GM23338 (cell line): ENCODE data around the gene AP4M1. TPM values are rescaled to one million over a fixed set of nuclear protein-coding genes. Genes with fewer than 3 reads are reported as not detected.

Experiments
- ATAC-seq: fragments of 200-7000 bp; cut with Tn5 transposase; 3 replicates; pipeline ENCODE4 v1.9.1; 2020
- DNase-seq: peaks from one replicate; pipeline ENCODE4 v3.0.0-alpha.2; 2015; ENCODE audit warnings: low spot score
- H2AFZ ChIP-seq: fragments of 200-600 bp; sonication (generic); 2 replicates; pipeline ENCODE4 v1.8.0; 2016; ENCODE audit warnings: antibody characterized with exemption, mild to moderate bottlenecking, moderate library complexity
- H3F3A ChIP-seq: fragments of 200-600 bp; sonication (generic); replicated peaks from 2 replicates; pipeline ENCODE4 v1.8.0; 2017; ENCODE audit warnings: antibody characterized with exemption, mixed run types, low read depth
- H3K27ac ChIP-seq: fragments of 200-600 bp; sonication (generic); 2 replicates; pipeline ENCODE4 v1.6.1; 2016; ENCODE audit warnings: low read depth
- H3K27me3 ChIP-seq: fragments of 200-600 bp; sonication (generic); 2 replicates; pipeline ENCODE4 v1.8.0; 2016; ENCODE audit warnings: mild to moderate bottlenecking, mixed run types, moderate library complexity; ENCODE audit not compliant: insufficient read depth
- H3K36me3 ChIP-seq: fragments of 200-600 bp; sonication (generic); 2 replicates; pipeline ENCODE4 v1.8.0; 2016; ENCODE audit warnings: mild to moderate bottlenecking; ENCODE audit not compliant: insufficient read depth
- H3K4me1 ChIP-seq: fragments of 200-600 bp; sonication (generic); 2 replicates; pipeline ENCODE4 v1.8.0; 2016; ENCODE audit warnings: mild to moderate bottlenecking, moderate library complexity; ENCODE audit not compliant: insufficient read depth
- H3K4me2 ChIP-seq: fragments of 200-600 bp; sonication (generic); 2 replicates; pipeline ENCODE4 v1.7.1; 2017; ENCODE audit warnings: mixed run types
- H3K4me3 ChIP-seq: fragments of 200-600 bp; sonication (generic); 2 replicates; pipeline ENCODE4 v1.6.1; 2016; ENCODE audit warnings: mixed run types
- H3K79me2 ChIP-seq: fragments of 200-600 bp; sonication (generic); replicated peaks from 2 replicates; pipeline ENCODE4 v1.8.0; 2017; ENCODE audit warnings: mild to moderate bottlenecking; ENCODE audit not compliant: insufficient read depth
- H3K9me2 ChIP-seq: fragments of 200-600 bp; sonication (generic); 2 replicates; pipeline ENCODE4 v1.8.0; 2017; ENCODE audit not compliant: insufficient read depth
- H4K20me1 ChIP-seq: fragments of 200-600 bp; sonication (generic); replicated peaks from 2 replicates; pipeline ENCODE4 v1.8.0; 2017; ENCODE audit warnings: mild to moderate bottlenecking; ENCODE audit not compliant: insufficient read depth
- H3K27ac Mint-ChIP-seq: 2 replicates; pipeline ENCODE4 v1.8.0; 2020; ENCODE audit warnings: inconsistent platforms, mild to moderate bottlenecking, moderate library complexity, mixed read lengths
- H3K27me3 Mint-ChIP-seq: 3 replicates; pipeline ENCODE4 v1.8.0; 2022; ENCODE audit warnings: low read depth, mild to moderate bottlenecking, moderate library complexity, mixed read lengths, inconsistent platforms; ENCODE audit not compliant: insufficient read depth, poor library complexity
- H3K36me3 Mint-ChIP-seq: 3 replicates; pipeline ENCODE4 v1.8.0; 2021; ENCODE audit warnings: low read depth, mild to moderate bottlenecking, inconsistent platforms, moderate library complexity, mixed read lengths
- H3K4me1 Mint-ChIP-seq: 3 replicates; pipeline ENCODE4 v1.8.0; 2020; ENCODE audit warnings: mild to moderate bottlenecking, inconsistent platforms, mixed read lengths
- H3K4me3 Mint-ChIP-seq: 3 replicates; pipeline ENCODE4 v1.8.0; 2021; ENCODE audit warnings: moderate library complexity, mild to moderate bottlenecking, inconsistent platforms, mixed read lengths
- H3K9me3 Mint-ChIP-seq: 3 replicates; pipeline ENCODE4 v1.8.0; 2020; ENCODE audit warnings: moderate library complexity, mild to moderate bottlenecking, inconsistent platforms, mixed read lengths
- CREB1 ChIP-seq: fragments of 250-450 bp; sonication (Bioruptor Pico); IDR thresholded peaks from 2 replicates; pipeline ENCODE4 v1.5.0; 2020; ENCODE audit warnings: low read depth, mild to moderate bottlenecking, moderate library complexity
- EZH2 ChIP-seq: fragments of 200-600 bp; sonication (generic); IDR thresholded peaks from one replicate; pipeline ENCODE4 v1.8.0; 2017; ENCODE audit warnings: antibody characterized with exemption, mild to moderate bottlenecking, low read depth; ENCODE audit not compliant: unreplicated experiment
- EZH2phosphoT487 ChIP-seq: fragments of 200-600 bp; sonication (generic); IDR thresholded peaks from one replicate; pipeline ENCODE4 v1.8.1; 2018; ENCODE audit warnings: antibody characterized with exemption; ENCODE audit not compliant: unreplicated experiment
- JUNB ChIP-seq: IDR thresholded peaks from one replicate; pipeline ENCODE4 v1.6.1; 2016; ENCODE audit warnings: antibody characterized with exemption; ENCODE audit not compliant: unreplicated experiment
- NANOG ChIP-seq: IDR thresholded peaks from 2 replicates; pipeline ENCODE4 v1.6.1; 2016; ENCODE audit warnings: antibody characterized with exemption, borderline replicate concordance
- POLR2AphosphoS5 ChIP-seq: IDR thresholded peaks from 2 replicates; pipeline ENCODE4 v1.6.1; 2016; ENCODE audit warnings: antibody characterized with exemption, low read depth
- STAT1 ChIP-seq: IDR thresholded peaks from one replicate; pipeline ENCODE4 v1.6.1; 2016; ENCODE audit warnings: antibody characterized with exemption; ENCODE audit not compliant: unreplicated experiment
- ZNF114 ChIP-seq: fragments of 250-450 bp; sonication (Bioruptor Pico); IDR thresholded peaks from 2 replicates; pipeline ENCODE4 v1.5.0; 2020; ENCODE audit warnings: mild to moderate bottlenecking, moderate library complexity
- ZNF331 ChIP-seq: fragments of 250-450 bp; sonication (Bioruptor Pico); IDR thresholded peaks from 2 replicates; pipeline ENCODE4 v1.5.0; 2020; ENCODE audit warnings: low read depth, mild to moderate bottlenecking, moderate library complexity
- polyA plus RNA-seq: library from polyadenylated mRNA; unstranded; fragments of >200 nt; fragmentation: Nextera tagmentation; extraction: Ambion mirVana; gene quantifications from 2 replicates; pipeline ENCODE4 v1.2.1, GENCODE V29; 2016
- total RNA-seq: library from RNA; depleted of rRNA; stranded (reverse); fragments of >200 nt; shearing (Covaris generic); gene quantifications from 2 replicates; pipeline ENCODE4 v1.2.3, GENCODE V29; 2014
- TF ChIP-seq, protein P1 (sequence below): fragments of 250-450 bp; sonication (Bioruptor Pico); IDR thresholded peaks from 2 replicates; pipeline ENCODE4 v1.5.0; 2020; ENCODE audit warnings: mild to moderate bottlenecking, moderate library complexity
- TF ChIP-seq, protein P2 (sequence below), 2 experiments: fragments of 200-600 bp in 1 of 2; sonication (generic) in 1 of 2; conservative IDR thresholded peaks; 2 replicates each; pipeline versions ENCODE4 v1.5.1 to v1.6.1; 2016 to 2017; ENCODE audit warnings: antibody characterized with exemption in 2 of 2, low read depth in 2 of 2, mild to moderate bottlenecking in 2 of 2, moderate library complexity in 1 of 2
- TF ChIP-seq, protein P3 (sequence below): IDR thresholded peaks from one replicate; pipeline ENCODE4 v1.6.1; 2018; ENCODE audit warnings: antibody characterized with exemption; ENCODE audit not compliant: unreplicated experiment
- TF ChIP-seq, protein P4 (sequence below): IDR thresholded peaks from 2 replicates; pipeline ENCODE4 v1.6.1; 2016; ENCODE audit warnings: antibody characterized with exemption

Gene AP4M1
- total and polyA plus RNA-seq, 2 experiments from 2014 or later, result 9.5 to 13.3 TPM

DNA sequence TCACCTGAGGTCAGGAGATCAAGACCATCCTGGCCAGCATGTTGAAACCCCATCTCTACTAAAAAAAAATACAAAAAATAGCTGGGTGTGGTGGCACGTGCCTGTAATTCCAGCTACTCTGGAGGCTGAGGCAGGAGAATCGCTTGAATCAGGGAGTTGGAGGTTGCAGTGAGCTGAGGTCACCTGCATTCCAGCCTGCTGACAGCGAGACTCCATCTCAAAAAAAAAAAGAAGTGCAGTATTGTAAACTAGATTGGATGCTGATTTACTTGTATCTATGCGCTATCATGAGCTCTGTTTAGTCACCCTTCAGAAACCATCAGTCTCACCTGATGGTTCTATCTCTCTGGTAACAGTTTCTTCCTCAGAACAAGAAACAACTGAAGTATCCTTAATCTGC lies 38.1 kb upstream of the AP4M1 start:
- Histone ChIP-seq H3K9me2 (no peaks in the 10 kb centered on the region), H4K20me1 (peaks cover 6% of the 10 kb centered on the region), H3K79me2 (no peaks in the 10 kb centered on the region), H3K4me1 (no peaks in the 10 kb centered on the region), H3F3A (peaks cover 20% of the 10 kb centered on the region), H3K27me3 (no peaks in the 10 kb centered on the region), H3K4me3 (no peak overlapping the region), H3K4me2 (no peak overlapping the region), H3K27ac (no peak overlapping the region), H2AFZ (no peak overlapping the region), H3K36me3 (peaks cover 29% of the 10 kb centered on the region)
- Mint-ChIP-seq H3K4me3 (no peak overlapping the region), H3K4me1 (no peaks in the 10 kb centered on the region), H3K27me3 (peaks cover 9% of the 10 kb centered on the region), H3K27ac (no peak overlapping the region), H3K36me3 (peaks cover 86% of the 10 kb centered on the region), H3K9me3 (peaks cover 6% of the 10 kb centered on the region; the same call in 1 of the 3 replicates)
- TF ChIP-seq JUNB (no peak), EZH2phosphoT487 (no peak), EZH2 (no peak), STAT1 (no peak), POLR2AphosphoS5 (no peak), NANOG (no peak), ZNF114 (CRISPR knock-in tag) (no peak), ZNF331 (CRISPR knock-in tag) (no peak), CREB1 (CRISPR knock-in tag) (no peak)
- TF ChIP-seq, protein P1, sequence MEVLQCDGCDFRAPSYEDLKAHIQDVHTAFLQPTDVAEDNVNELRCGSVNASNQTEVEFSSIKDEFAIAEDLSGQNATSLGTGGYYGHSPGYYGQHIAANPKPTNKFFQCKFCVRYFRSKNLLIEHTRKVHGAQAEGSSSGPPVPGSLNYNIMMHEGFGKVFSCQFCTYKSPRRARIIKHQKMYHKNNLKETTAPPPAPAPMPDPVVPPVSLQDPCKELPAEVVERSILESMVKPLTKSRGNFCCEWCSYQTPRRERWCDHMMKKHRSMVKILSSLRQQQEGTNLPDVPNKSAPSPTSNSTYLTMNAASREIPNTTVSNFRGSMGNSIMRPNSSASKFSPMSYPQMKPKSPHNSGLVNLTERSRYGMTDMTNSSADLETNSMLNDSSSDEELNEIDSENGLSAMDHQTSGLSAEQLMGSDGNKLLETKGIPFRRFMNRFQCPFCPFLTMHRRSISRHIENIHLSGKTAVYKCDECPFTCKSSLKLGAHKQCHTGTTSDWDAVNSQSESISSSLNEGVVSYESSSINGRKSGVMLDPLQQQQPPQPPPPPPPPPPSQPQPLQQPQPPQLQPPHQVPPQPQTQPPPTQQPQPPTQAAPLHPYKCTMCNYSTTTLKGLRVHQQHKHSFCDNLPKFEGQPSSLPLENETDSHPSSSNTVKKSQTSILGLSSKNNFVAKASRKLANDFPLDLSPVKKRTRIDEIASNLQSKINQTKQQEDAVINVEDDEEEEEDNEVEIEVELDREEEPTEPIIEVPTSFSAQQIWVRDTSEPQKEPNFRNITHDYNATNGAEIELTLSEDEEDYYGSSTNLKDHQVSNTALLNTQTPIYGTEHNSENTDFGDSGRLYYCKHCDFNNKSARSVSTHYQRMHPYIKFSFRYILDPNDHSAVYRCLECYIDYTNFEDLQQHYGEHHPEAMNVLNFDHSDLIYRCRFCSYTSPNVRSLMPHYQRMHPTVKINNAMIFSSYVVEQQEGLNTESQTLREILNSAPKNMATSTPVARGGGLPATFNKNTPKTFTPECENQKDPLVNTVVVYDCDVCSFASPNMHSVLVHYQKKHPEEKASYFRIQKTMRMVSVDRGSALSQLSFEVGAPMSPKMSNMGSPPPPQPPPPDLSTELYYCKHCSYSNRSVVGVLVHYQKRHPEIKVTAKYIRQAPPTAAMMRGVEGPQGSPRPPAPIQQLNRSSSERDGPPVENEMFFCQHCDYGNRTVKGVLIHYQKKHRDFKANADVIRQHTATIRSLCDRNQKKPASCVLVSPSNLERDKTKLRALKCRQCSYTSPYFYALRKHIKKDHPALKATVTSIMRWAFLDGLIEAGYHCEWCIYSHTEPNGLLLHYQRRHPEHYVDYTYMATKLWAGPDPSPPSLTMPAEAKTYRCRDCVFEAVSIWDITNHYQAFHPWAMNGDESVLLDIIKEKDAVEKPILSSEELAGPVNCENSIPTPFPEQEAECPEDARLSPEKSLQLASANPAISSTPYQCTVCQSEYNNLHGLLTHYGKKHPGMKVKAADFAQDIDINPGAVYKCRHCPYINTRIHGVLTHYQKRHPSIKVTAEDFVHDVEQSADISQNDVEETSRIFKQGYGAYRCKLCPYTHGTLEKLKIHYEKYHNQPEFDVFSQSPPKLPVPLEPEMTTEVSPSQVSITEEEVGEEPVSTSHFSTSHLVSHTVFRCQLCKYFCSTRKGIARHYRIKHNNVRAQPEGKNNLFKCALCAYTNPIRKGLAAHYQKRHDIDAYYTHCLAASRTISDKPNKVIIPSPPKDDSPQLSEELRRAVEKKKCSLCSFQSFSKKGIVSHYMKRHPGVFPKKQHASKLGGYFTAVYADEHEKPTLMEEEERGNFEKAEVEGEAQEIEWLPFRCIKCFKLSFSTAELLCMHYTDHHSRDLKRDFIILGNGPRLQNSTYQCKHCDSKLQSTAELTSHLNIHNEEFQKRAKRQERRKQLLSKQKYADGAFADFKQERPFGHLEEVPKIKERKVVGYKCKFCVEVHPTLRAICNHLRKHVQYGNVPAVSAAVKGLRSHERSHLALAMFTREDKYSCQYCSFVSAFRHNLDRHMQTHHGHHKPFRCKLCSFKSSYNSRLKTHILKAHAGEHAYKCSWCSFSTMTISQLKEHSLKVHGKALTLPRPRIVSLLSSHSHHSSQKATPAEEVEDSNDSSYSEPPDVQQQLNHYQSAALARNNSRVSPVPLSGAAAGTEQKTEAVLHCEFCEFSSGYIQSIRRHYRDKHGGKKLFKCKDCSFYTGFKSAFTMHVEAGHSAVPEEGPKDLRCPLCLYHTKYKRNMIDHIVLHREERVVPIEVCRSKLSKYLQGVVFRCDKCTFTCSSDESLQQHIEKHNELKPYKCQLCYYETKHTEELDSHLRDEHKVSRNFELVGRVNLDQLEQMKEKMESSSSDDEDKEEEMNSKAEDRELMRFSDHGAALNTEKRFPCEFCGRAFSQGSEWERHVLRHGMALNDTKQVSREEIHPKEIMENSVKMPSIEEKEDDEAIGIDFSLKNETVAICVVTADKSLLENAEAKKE (CRISPR knock-in tag), result no peak
- TF ChIP-seq, protein P2, sequence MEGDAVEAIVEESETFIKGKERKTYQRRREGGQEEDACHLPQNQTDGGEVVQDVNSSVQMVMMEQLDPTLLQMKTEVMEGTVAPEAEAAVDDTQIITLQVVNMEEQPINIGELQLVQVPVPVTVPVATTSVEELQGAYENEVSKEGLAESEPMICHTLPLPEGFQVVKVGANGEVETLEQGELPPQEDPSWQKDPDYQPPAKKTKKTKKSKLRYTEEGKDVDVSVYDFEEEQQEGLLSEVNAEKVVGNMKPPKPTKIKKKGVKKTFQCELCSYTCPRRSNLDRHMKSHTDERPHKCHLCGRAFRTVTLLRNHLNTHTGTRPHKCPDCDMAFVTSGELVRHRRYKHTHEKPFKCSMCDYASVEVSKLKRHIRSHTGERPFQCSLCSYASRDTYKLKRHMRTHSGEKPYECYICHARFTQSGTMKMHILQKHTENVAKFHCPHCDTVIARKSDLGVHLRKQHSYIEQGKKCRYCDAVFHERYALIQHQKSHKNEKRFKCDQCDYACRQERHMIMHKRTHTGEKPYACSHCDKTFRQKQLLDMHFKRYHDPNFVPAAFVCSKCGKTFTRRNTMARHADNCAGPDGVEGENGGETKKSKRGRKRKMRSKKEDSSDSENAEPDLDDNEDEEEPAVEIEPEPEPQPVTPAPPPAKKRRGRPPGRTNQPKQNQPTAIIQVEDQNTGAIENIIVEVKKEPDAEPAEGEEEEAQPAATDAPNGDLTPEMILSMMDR (conservative IDR thresholded peaks at IDR 0.05; ENCODE audit: low read depth in 2 of 2), result no peak
- TF ChIP-seq, protein P3, sequence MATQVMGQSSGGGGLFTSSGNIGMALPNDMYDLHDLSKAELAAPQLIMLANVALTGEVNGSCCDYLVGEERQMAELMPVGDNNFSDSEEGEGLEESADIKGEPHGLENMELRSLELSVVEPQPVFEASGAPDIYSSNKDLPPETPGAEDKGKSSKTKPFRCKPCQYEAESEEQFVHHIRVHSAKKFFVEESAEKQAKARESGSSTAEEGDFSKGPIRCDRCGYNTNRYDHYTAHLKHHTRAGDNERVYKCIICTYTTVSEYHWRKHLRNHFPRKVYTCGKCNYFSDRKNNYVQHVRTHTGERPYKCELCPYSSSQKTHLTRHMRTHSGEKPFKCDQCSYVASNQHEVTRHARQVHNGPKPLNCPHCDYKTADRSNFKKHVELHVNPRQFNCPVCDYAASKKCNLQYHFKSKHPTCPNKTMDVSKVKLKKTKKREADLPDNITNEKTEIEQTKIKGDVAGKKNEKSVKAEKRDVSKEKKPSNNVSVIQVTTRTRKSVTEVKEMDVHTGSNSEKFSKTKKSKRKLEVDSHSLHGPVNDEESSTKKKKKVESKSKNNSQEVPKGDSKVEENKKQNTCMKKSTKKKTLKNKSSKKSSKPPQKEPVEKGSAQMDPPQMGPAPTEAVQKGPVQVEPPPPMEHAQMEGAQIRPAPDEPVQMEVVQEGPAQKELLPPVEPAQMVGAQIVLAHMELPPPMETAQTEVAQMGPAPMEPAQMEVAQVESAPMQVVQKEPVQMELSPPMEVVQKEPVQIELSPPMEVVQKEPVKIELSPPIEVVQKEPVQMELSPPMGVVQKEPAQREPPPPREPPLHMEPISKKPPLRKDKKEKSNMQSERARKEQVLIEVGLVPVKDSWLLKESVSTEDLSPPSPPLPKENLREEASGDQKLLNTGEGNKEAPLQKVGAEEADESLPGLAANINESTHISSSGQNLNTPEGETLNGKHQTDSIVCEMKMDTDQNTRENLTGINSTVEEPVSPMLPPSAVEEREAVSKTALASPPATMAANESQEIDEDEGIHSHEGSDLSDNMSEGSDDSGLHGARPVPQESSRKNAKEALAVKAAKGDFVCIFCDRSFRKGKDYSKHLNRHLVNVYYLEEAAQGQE, result no peak
- TF ChIP-seq, protein P4, sequence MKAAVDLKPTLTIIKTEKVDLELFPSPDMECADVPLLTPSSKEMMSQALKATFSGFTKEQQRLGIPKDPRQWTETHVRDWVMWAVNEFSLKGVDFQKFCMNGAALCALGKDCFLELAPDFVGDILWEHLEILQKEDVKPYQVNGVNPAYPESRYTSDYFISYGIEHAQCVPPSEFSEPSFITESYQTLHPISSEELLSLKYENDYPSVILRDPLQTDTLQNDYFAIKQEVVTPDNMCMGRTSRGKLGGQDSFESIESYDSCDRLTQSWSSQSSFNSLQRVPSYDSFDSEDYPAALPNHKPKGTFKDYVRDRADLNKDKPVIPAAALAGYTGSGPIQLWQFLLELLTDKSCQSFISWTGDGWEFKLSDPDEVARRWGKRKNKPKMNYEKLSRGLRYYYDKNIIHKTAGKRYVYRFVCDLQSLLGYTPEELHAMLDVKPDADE, result no peak
- ATAC-seq (no peak), DNase-seq (no peak)
